Parathyroid adenoma (tissue), 2 donors: Measurements from ENCODE around the gene MERTK.

Experiments
- H2AFZ ChIP-seq: fragments of 300-600 bp; sonication (generic); one replicate; pipeline ENCODE4 v1.7.0; 2017; ENCODE audit warnings: antibody characterized with exemption, mild to moderate bottlenecking
- H3K27ac ChIP-seq: fragments of 300-600 bp; sonication (generic); one replicate; pipeline ENCODE4 v1.7.0; 2017
- H3K27me3 ChIP-seq: fragments of 300-600 bp; sonication (generic); one replicate; pipeline ENCODE4 v1.7.0; 2017; ENCODE audit warnings: low read length; ENCODE audit not compliant: control insufficient read depth, insufficient read depth
- H3K36me3 ChIP-seq: fragments of 300-600 bp; sonication (generic); one replicate; pipeline ENCODE4 v1.7.0; 2017; ENCODE audit warnings: low read length; ENCODE audit not compliant: control insufficient read depth, insufficient read depth
- H3K4me1 ChIP-seq: fragments of 300-600 bp; sonication (generic); one replicate; pipeline ENCODE4 v1.7.0; 2017; ENCODE audit warnings: control low read depth
- H3K4me2 ChIP-seq: fragments of 300-600 bp; sonication (generic); one replicate; pipeline ENCODE4 v1.7.0; 2017; ENCODE audit warnings: low read length
- H3K4me3 ChIP-seq: fragments of 300-600 bp; sonication (generic); one replicate; pipeline ENCODE4 v1.7.0; 2017; ENCODE audit warnings: low read depth, low read length
- H3K79me2 ChIP-seq: fragments of 300-600 bp; sonication (generic); one replicate; pipeline ENCODE4 v1.7.0; 2017; ENCODE audit warnings: control low read depth
- H3K9ac ChIP-seq: fragments of 300-600 bp; sonication (generic); one replicate; pipeline ENCODE4 v1.7.0; 2017; ENCODE audit warnings: mild to moderate bottlenecking
- H3K9me3 ChIP-seq: fragments of 300-600 bp; sonication (generic); one replicate; pipeline ENCODE4 v1.7.0; 2017; ENCODE audit warnings: low read length; ENCODE audit not compliant: control insufficient read depth
- TF ChIP-seq, protein P1 (sequence below): fragments of 300-600 bp; sonication (generic); IDR thresholded peaks from one replicate; pipeline ENCODE4 v1.7.0; 2017; ENCODE audit warnings: antibody characterized with exemption, mild to moderate bottlenecking
- donor health status: primary hyperparathyroidism.

Gene MERTK

GRCh38 chr2:112053917-112054846 lies 155.8 kb downstream of the MERTK start:
- H3K36me3 ChIP-seq = no peaks in the 10 kb centered on the region
- peak overlapping the region; percentile 41 for H3K4me3 ChIP-seq
- peaks cover 15% of the 10 kb centered on the region for H3K79me2 ChIP-seq
- no peaks in the 10 kb centered on the region for H3K27me3 ChIP-seq
- H3K27ac ChIP-seq = peak overlapping the region; percentile 69
- TF ChIP-seq, protein P1, sequence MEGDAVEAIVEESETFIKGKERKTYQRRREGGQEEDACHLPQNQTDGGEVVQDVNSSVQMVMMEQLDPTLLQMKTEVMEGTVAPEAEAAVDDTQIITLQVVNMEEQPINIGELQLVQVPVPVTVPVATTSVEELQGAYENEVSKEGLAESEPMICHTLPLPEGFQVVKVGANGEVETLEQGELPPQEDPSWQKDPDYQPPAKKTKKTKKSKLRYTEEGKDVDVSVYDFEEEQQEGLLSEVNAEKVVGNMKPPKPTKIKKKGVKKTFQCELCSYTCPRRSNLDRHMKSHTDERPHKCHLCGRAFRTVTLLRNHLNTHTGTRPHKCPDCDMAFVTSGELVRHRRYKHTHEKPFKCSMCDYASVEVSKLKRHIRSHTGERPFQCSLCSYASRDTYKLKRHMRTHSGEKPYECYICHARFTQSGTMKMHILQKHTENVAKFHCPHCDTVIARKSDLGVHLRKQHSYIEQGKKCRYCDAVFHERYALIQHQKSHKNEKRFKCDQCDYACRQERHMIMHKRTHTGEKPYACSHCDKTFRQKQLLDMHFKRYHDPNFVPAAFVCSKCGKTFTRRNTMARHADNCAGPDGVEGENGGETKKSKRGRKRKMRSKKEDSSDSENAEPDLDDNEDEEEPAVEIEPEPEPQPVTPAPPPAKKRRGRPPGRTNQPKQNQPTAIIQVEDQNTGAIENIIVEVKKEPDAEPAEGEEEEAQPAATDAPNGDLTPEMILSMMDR = no peak
- no peaks in the 10 kb centered on the region for H3K9me3 ChIP-seq
- peaks cover 6% of the 10 kb centered on the region for H3K4me1 ChIP-seq
- H3K9ac ChIP-seq = no peak overlapping the region
- H2AFZ ChIP-seq = peak overlapping the region; percentile 76
- peak overlapping the region; percentile 39 for H3K4me2 ChIP-seq

GRCh38 chr2:112054847-112055729 lies 156.7 kb downstream of the MERTK start, which contains the start of gene TMEM87B:
TSS of gene TMEM87B (plus strand) at chr2:112055269. CDS start at chr2:112055592, 323 bp downstream.
- Histone ChIP-seq H2AFZ (peak within 1 kb of the TSS; percentile 95), H3K79me2 (peaks cover 24% of the 10 kb centered on the region), H3K4me2 (peak within 1 kb of the TSS; percentile 97), H3K9ac (peak within 1 kb of the TSS; percentile 20), H3K36me3 (no peaks in the 10 kb centered on the region), H3K4me1 (peaks cover 6% of the 10 kb centered on the region), H3K4me3 (peak within 1 kb of the TSS; percentile 86), H3K27me3 (no peaks in the 10 kb centered on the region), H3K27ac (peak within 1 kb of the TSS; percentile 93), H3K9me3 (no peaks in the 10 kb centered on the region)
- TF ChIP-seq, protein P1 = peak; percentile 12

- TF ChIP-seq, protein P1 = no peak
- Histone ChIP-seq H3K4me1 (peaks cover 6% of the 10 kb centered on the region), H3K4me3 (peak overlapping the region; percentile 86), H3K27me3 (no peaks in the 10 kb centered on the region), H3K9me3 (no peaks in the 10 kb centered on the region), H3K4me2 (peak overlapping the region; percentile 97), H3K36me3 (no peaks in the 10 kb centered on the region), H3K27ac (peak overlapping the region; percentile 93), H3K9ac (peak overlapping the region; percentile 20), H3K79me2 (peaks cover 26% of the 10 kb centered on the region), H2AFZ (peak overlapping the region; percentile 95)
Observed at GRCh38 chr2:112055730-112056625, 157.6 kb downstream of the MERTK start.

GRCh38 chr2:112056626-112056987 lies 158.2 kb downstream of the MERTK start:
- peaks cover 6% of the 10 kb centered on the region for H3K4me1 ChIP-seq
- TF ChIP-seq, protein P1 = no peak
- peak overlapping the region; percentile 97 for H3K4me2 ChIP-seq
- peak overlapping the region; percentile 93 for H3K27ac ChIP-seq
- peak overlapping the region; percentile 95 for H2AFZ ChIP-seq
- H3K9me3 ChIP-seq = no peaks in the 10 kb centered on the region
- H3K36me3 ChIP-seq = no peaks in the 10 kb centered on the region
- H3K9ac ChIP-seq = no peak overlapping the region
- H3K27me3 ChIP-seq = no peaks in the 10 kb centered on the region
- peak overlapping the region; percentile 86 for H3K4me3 ChIP-seq
- peaks cover 27% of the 10 kb centered on the region for H3K79me2 ChIP-seq
